ENCODE results near the gene GNG14. TPM values are rescaled to one million over a fixed set of nuclear protein-coding genes. Genes with fewer than 3 reads are reported as not detected.

GNG14 gene
- total RNA-seq, 1 experiment from 2014 or later = not detected

- TF ChIP-seq CTCF (conservative IDR thresholded peaks at IDR 0.05) = no peak
- Histone ChIP-seq H3K18ac (ENCODE audit: insufficient read length, low read depth, low read length) (no peak overlapping the region), H3K4ac (ENCODE audit: low read depth, low read length) (no peak overlapping the region), H2BK15ac (ENCODE audit: low read depth, low read length) (no peak overlapping the region), H3K27ac (ENCODE audit: insufficient read length, low read depth, low read length) (no peak overlapping the region), H2AFZ (ENCODE audit: low read length) (no peak overlapping the region), H3K14ac (ENCODE audit: insufficient read depth, low read length) (no peak overlapping the region), H3T11ph (ENCODE audit: low read length) (no peak overlapping the region), H3K9me3 (ENCODE audit: control insufficient read depth, low read depth, low read length) (no peaks in the 10 kb centered on the region), H2BK5ac (ENCODE audit: insufficient read length, low read length) (no peak overlapping the region), H2AK5ac (ENCODE audit: insufficient read length, low read length) (no peak overlapping the region), H2BK120ac (ENCODE audit: low read depth, low read length, poor library complexity, severe bottlenecking) (no peak overlapping the region), H3K79me2 (ENCODE audit: insufficient read depth, low read length) (peaks cover 14% of the 10 kb centered on the region; the same call in 1 of the 2 replicates), H3K27me3 (ENCODE audit: insufficient read depth, low read length) (no peaks in the 10 kb centered on the region), H3K23me2 (ENCODE audit: insufficient read length, low read depth, low read length, poor library complexity, severe bottlenecking) (no peaks in the 10 kb centered on the region), H2BK20ac (ENCODE audit: low read depth, low read length, poor library complexity, severe bottlenecking) (no peak overlapping the region), H3K56ac (ENCODE audit: insufficient read length, low read depth, low read length) (no peak overlapping the region), H3K4me1 (ENCODE audit: insufficient read depth, low read length) (no peaks in the 10 kb centered on the region), H4K5ac (ENCODE audit: insufficient read length, low read depth, low read length) (no peak overlapping the region), H2BK12ac (ENCODE audit: insufficient read length, low read depth, low read length) (no peak overlapping the region), H3K4me2 (ENCODE audit: insufficient read depth, insufficient read length, low read length) (no peak overlapping the region), H3K79me1 (ENCODE audit: insufficient read depth, low read depth, low read length, poor library complexity, severe bottlenecking) (peaks cover 10% of the 10 kb centered on the region), H3K9ac (ENCODE audit: extremely low read depth, insufficient read length, low read length) (no peak overlapping the region), H4K20me1 (ENCODE audit: control insufficient read depth, insufficient read depth, insufficient read length) (no peaks in the 10 kb centered on the region), H4K91ac (ENCODE audit: insufficient read length, low read depth, low read length) (no peak overlapping the region), H3K23ac (ENCODE audit: insufficient read length, low read depth, low read length) (no peak overlapping the region), H4K8ac (replicated peaks; ENCODE audit: insufficient read length, low read depth, low read length) (no peak overlapping the region)
- DNase-seq = no peak
- H3K27ac Mint-ChIP-seq = no peak overlapping the region
- H3K4me3 Mint-ChIP-seq = no peak overlapping the region
- WGBS (ENCODE audit: extremely low coverage, insufficient read length, low lambda C conversion rate) = no CpG with 5 or more reads among the region's 3 CpGs
- H3K9me3 Mint-ChIP-seq = no peaks in the 10 kb centered on the region
- no peaks in the 10 kb centered on the region for H3K27me3 Mint-ChIP-seq (ENCODE audit: low read depth)
- peaks cover 59 to 83% (median 73%) of the 10 kb centered on the region in 3 experiments; a peak in 6 of 7 replicates for H3K36me3 Mint-ChIP-seq (ENCODE audit: insufficient read depth in 1 of 3, low read depth in 3 of 3)
- H3K4me1 Mint-ChIP-seq = peaks cover 5 to 6% of the 10 kb centered on the region in 2 experiments
These were observed 28.1 kb downstream of the GNG14 start for GRCh38 chr19:12715929-12716328.
